GM20431 (cell line): ENCODE data around the gene WDR26.
"Not testable (repeated sequence)": the region's sequence is repeated elsewhere in the genome, so short reads cannot be mapped to it uniquely, and the experiment has no call there.

Source experiments
- in situ Hi-C: fragments of 300-500 bp; cut with MseI, MboI; formaldehyde crosslinking; loops from one replicate; pipeline ENCODE4 v1.15.0; 2020; ENCODE audit warnings: low sequenced_read_pairs; ENCODE audit not compliant: unreplicated experiment

WDR26 gene

GRCh38 chr1:224353975-224354925, 80.3 kb downstream of the WDR26 start:
- in situ Hi-C loops = no loop called here

- in situ Hi-C loops = not testable (repeated sequence)
Observed at GRCh38 chr1:224352436-224353085, 82.0 kb downstream of the WDR26 start.

GRCh38 chr1:224349716-224350115, 84.9 kb downstream of the WDR26 start:
- in situ Hi-C loops = not testable (repeated sequence)

- in situ Hi-C loops = no loop called here
Observed at GRCh38 chr1:224348137-224348536, 86.5 kb downstream of the WDR26 start.

- in situ Hi-C loops = no loop called here
Observed at GRCh38 chr1:224343679-224344078, 90.9 kb downstream of the WDR26 start.

GRCh38 chr1:224340453-224341384, 93.9 kb downstream of the WDR26 start:
- in situ Hi-C loops = not testable (repeated sequence)

GRCh38 chr1:224339442-224340033, 95.1 kb downstream of the WDR26 start:
- in situ Hi-C loops = no loop called here

GRCh38 chr1:224338150-224338838, 96.3 kb downstream of the WDR26 start:
- in situ Hi-C loops = no loop called here
